AG04449 (cell line): ENCODE data around the gene PGRMC2.

ENCODE experiments used
- CTCF ChIA-PET: fragments of 350-600 bp; formaldehyde crosslinking; extraction: SDS; loops from one replicate; lab custom pipeline; 2021; ENCODE audit warnings: antibody characterized with exemption; lab: Yijun Ruan, JAX
- POLR2A ChIA-PET: fragments of 400-600, 350-600 bp; formaldehyde crosslinking; extraction: SDS; loops from one replicate; lab custom pipeline; 2020; ENCODE audit warnings: antibody characterized with exemption, inconsistent platforms; lab: Yijun Ruan, JAX
- DNase-seq: peaks from one replicate; pipeline ENCODE4 v3.0.0-alpha.2; 2010; ENCODE audit warnings: low read depth, low spot score
- H3K4me3 ChIP-seq: 2 replicates; pipeline ENCODE4 v1.5.1; 2011; ENCODE audit warnings: low read depth, mild to moderate bottlenecking, control low read depth, low read length
- CTCF ChIP-seq: IDR thresholded peaks from one replicate; pipeline ENCODE4 v1.5.1; 2011; ENCODE audit warnings: mild to moderate bottlenecking, moderate library complexity, low read length, control low read depth, inconsistent platforms; ENCODE audit not compliant: insufficient read depth; ENCODE audit errors: missing control alignments

PGRMC2 gene

GRCh38 chr4:128315756-128316520 is 28.3 kb upstream of the PGRMC2 start:
- ChIA-PET POLR2A (no interaction called here), CTCF (no interaction called here)
- DNase-seq: no peak
- H3K4me3 ChIP-seq: no peak overlapping the region
- no peak for TF ChIP-seq CTCF

GRCh38 chr4:128311659-128312403 is 24.2 kb upstream of the PGRMC2 start:
- POLR2A ChIA-PET: no interaction called here
- TF ChIP-seq CTCF: no peak
- CTCF ChIA-PET: interaction anchor here (0.6 to 0.8 kb wide), 3 partner anchors 9 to 389 kb away, joined by 3 to 5 read pairs (median 3); no protein-coding TSS in a partner anchor
- no peak overlapping the region for H3K4me3 ChIP-seq
- DNase-seq: no peak

- peak; percentile 33 for TF ChIP-seq CTCF
- ChIA-PET CTCF (no interaction called here), POLR2A (no interaction called here)
- no peak overlapping the region for H3K4me3 ChIP-seq
- DNase-seq: no peak
Observed at GRCh38 chr4:128310266-128310697, 22.7 kb upstream of the PGRMC2 start.

- CTCF ChIA-PET: no interaction called here
- DNase-seq: no peak
- POLR2A ChIA-PET: no interaction called here
- TF ChIP-seq CTCF: no peak
- H3K4me3 ChIP-seq: no peak overlapping the region
Observed at GRCh38 chr4:128309585-128309984, 22.0 kb upstream of the PGRMC2 start.

GRCh38 chr4:128308986-128309385 is 21.4 kb upstream of the PGRMC2 start:
- CTCF ChIA-PET: interaction anchor here (1.1 kb wide), 1 partner anchor 21 kb away, joined by 4 read pairs; the partner anchor contains the start of gene PGRMC2
- DNase-seq: no peak
- no peak overlapping the region for H3K4me3 ChIP-seq
- TF ChIP-seq CTCF: no peak
- POLR2A ChIA-PET: no interaction called here

GRCh38 chr4:128307123-128307571 is 19.5 kb upstream of the PGRMC2 start:
- no peak for TF ChIP-seq CTCF
- ChIA-PET CTCF (no interaction called here), POLR2A (no interaction called here)
- no peak for DNase-seq
- no peak overlapping the region for H3K4me3 ChIP-seq
